ENCODE results near the gene N4BP2. TPM values are rescaled to one million over a fixed set of nuclear protein-coding genes. Genes with fewer than 3 reads are reported as not detected.

Gene N4BP2
- total and polyA plus RNA-seq, 2 experiments from 2014 or later: 11.2 to 28.8 TPM

- H3K4me1 ChIP-seq (ENCODE audit: insufficient read depth): no peaks in the 10 kb centered on the region
- no peak overlapping the region for H3K4me2 ChIP-seq
- TF ChIP-seq, protein P1, sequence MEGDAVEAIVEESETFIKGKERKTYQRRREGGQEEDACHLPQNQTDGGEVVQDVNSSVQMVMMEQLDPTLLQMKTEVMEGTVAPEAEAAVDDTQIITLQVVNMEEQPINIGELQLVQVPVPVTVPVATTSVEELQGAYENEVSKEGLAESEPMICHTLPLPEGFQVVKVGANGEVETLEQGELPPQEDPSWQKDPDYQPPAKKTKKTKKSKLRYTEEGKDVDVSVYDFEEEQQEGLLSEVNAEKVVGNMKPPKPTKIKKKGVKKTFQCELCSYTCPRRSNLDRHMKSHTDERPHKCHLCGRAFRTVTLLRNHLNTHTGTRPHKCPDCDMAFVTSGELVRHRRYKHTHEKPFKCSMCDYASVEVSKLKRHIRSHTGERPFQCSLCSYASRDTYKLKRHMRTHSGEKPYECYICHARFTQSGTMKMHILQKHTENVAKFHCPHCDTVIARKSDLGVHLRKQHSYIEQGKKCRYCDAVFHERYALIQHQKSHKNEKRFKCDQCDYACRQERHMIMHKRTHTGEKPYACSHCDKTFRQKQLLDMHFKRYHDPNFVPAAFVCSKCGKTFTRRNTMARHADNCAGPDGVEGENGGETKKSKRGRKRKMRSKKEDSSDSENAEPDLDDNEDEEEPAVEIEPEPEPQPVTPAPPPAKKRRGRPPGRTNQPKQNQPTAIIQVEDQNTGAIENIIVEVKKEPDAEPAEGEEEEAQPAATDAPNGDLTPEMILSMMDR (IDR thresholded peaks at IDR 0.05; ENCODE audit: poor library complexity): no peak
- TF ChIP-seq EZH2phosphoT487 (IDR thresholded peaks at IDR 0.05; ENCODE audit: low read depth, severe bottlenecking, unreplicated experiment) (no peak), EZH2 (IDR thresholded peaks at IDR 0.05; ENCODE audit: borderline replicate concordance) (no peak)
- H3K36me3 ChIP-seq (replicated peaks; ENCODE audit: insufficient read depth, low read depth): no peaks in the 10 kb centered on the region
- no peaks in the 10 kb centered on the region for H4K20me1 ChIP-seq (ENCODE audit: insufficient read depth, poor library complexity, severe bottlenecking)
- no peaks in the 10 kb centered on the region for H3K27me3 ChIP-seq
- H2AFZ ChIP-seq: no peak overlapping the region
- DNase-seq (ENCODE audit: low spot score): no peak
- H3K9me2 ChIP-seq (replicated peaks; ENCODE audit: insufficient read depth): no peaks in the 10 kb centered on the region
- no peaks in the 10 kb centered on the region for H3K9me3 ChIP-seq (ENCODE audit: low read depth)
- no peaks in the 10 kb centered on the region for H3K79me2 ChIP-seq
- H3K27ac ChIP-seq: no peak overlapping the region
- no peak overlapping the region for H3K4me3 ChIP-seq
These were observed 68.0 kb downstream of the N4BP2 start for GRCh38 chr4:40124690-40125089.

GRCh38 chr4:40130401-40131036 is 73.9 kb downstream of the N4BP2 start:
- no peak overlapping the region for H3K4me3 ChIP-seq
- no peak overlapping the region for H3K27ac ChIP-seq

DNA sequence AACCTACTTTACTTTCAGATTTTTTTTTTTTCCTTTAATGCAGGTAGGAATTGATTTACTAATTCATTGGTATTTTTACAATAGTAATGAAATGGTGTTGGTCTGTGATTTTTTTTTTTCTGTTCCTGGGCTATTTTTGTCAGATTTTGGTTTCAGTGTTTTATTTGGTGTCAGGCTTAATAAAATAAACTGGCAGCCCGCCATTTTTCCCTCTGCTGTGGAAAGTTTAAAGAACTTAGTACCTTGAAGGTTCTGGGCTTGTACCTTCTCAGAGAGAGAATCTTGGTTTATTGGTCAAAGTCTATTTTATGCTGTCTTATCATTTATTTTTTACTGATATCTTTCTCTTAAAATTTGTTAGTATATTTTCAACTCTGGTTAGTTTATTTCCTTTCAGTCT is 76.2 kb downstream of the N4BP2 start:
- H3K27ac ChIP-seq: no peak overlapping the region
- H3K79me2 ChIP-seq: peaks cover 3% of the 10 kb centered on the region
- no peaks in the 10 kb centered on the region for H3K27me3 ChIP-seq
- H3K9me3 ChIP-seq (ENCODE audit: low read depth): no peaks in the 10 kb centered on the region
- H3K9me2 ChIP-seq (replicated peaks; ENCODE audit: insufficient read depth): no peaks in the 10 kb centered on the region
- TF ChIP-seq, protein P1 (IDR thresholded peaks at IDR 0.05; ENCODE audit: poor library complexity): no peak
- TF ChIP-seq EZH2phosphoT487 (IDR thresholded peaks at IDR 0.05; ENCODE audit: low read depth, severe bottlenecking, unreplicated experiment): no peak
- no peak for TF ChIP-seq EZH2 (IDR thresholded peaks at IDR 0.05; ENCODE audit: borderline replicate concordance)
- H3K4me3 ChIP-seq: no peak overlapping the region
- H3K4me1 ChIP-seq (ENCODE audit: insufficient read depth): no peaks in the 10 kb centered on the region
- WGBS (ENCODE audit: low lambda C conversion rate, missing lambda C conversion rate): 89% methylated on average over 1 of the region's 1 CpG
- no peaks in the 10 kb centered on the region for H4K20me1 ChIP-seq (ENCODE audit: insufficient read depth, poor library complexity, severe bottlenecking)
- DNase-seq (ENCODE audit: low spot score): no peak
- no peaks in the 10 kb centered on the region for H3K36me3 ChIP-seq (replicated peaks; ENCODE audit: insufficient read depth, low read depth)
- no peak overlapping the region for H3K4me2 ChIP-seq
- H2AFZ ChIP-seq: no peak overlapping the region

More at GRCh38 chr4:40130401-40131036, 73.9 kb downstream of the N4BP2 start:
- no peak overlapping the region for H3K4me2 ChIP-seq
- DNase-seq (ENCODE audit: low spot score): no peak
- H3K27me3 ChIP-seq: no peaks in the 10 kb centered on the region
- TF ChIP-seq EZH2 (IDR thresholded peaks at IDR 0.05; ENCODE audit: borderline replicate concordance) (no peak), EZH2phosphoT487 (IDR thresholded peaks at IDR 0.05; ENCODE audit: low read depth, severe bottlenecking, unreplicated experiment) (no peak)
- TF ChIP-seq, protein P1 (IDR thresholded peaks at IDR 0.05; ENCODE audit: poor library complexity): no peak
- no peaks in the 10 kb centered on the region for H3K9me3 ChIP-seq (ENCODE audit: low read depth)
- H2AFZ ChIP-seq: no peak overlapping the region
- no peaks in the 10 kb centered on the region for H3K9me2 ChIP-seq (replicated peaks; ENCODE audit: insufficient read depth)
- no peaks in the 10 kb centered on the region for H3K36me3 ChIP-seq (replicated peaks; ENCODE audit: insufficient read depth, low read depth)
- H3K4me1 ChIP-seq (ENCODE audit: insufficient read depth): no peaks in the 10 kb centered on the region
- no peaks in the 10 kb centered on the region for H4K20me1 ChIP-seq (ENCODE audit: insufficient read depth, poor library complexity, severe bottlenecking)
- H3K79me2 ChIP-seq: peaks cover 3% of the 10 kb centered on the region

All from hepatocyte (in vitro differentiated cells).